T follicular helper cell (primary cell): ENCODE data around the gene TBC1D2.

ENCODE experiments used
- DNase-seq: peaks from one replicate; pipeline ENCODE4 v3.0.0-alpha.2; 2020; ENCODE audit warnings: low read depth

Gene TBC1D2

DNA sequence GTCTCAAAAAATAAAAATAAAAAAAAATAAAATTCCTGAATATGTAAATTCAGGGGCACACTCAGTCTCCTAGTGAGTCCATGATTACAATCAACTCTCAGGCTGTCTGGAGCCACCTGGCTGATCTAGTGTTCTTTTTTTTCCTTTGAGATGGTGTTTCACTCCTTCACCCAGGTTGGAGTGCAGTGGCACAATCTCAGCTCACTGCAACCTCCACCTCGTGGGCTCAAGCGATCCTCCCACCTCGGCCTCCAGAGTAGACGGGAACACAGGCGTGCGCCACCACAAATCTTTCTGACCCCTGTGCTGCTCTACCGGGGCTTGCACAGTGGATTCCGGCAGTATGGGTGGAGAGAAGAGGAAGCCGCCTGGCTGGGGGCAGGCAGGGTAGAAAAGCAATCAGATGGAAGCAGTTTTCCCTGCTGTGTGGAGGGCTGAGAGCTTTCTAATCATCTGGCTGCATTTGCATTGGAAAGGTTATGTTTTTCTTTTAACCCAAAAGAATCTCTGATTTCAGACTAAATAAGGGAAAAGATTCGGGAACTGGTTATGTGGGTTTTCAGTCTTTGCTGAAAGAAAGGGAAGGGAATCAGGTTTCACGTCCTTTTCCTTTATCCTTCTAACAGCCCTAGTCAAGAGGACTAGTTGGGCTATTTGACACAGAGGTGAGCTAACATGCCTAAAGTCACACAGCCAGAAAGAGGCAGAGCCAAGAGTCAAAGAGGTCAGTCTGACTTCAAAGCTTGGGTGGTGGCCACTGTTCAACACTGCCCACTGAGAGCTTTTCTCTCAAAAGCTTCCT is 36.7 kb downstream of the TBC1D2 start:
- DNase-seq: no peak

DNA sequence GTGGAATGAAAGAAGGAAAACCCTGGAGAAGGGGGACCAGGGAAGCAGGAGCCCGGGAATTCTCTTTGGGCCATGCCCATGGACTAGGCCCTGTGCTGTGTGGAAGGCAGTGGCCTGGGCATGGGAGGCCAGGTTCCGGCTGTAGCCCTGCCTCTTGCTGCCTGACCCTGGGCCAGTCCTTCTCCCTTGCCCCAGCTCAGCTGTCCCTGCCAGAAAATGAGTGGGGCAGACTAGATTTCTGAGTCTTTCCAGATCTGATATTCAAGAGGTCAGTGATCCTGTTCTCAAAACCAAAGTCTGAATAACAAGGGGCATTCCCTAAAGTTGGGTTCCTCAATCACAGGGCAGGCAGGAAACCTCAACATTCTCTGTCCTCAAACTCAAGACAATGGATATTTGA is 38.2 kb downstream of the TBC1D2 start:
- DNase-seq: no peak

GRCh38 chr9:98216391-98216790 is 39.1 kb downstream of the TBC1D2 start:
- DNase-seq: no peak

DNA sequence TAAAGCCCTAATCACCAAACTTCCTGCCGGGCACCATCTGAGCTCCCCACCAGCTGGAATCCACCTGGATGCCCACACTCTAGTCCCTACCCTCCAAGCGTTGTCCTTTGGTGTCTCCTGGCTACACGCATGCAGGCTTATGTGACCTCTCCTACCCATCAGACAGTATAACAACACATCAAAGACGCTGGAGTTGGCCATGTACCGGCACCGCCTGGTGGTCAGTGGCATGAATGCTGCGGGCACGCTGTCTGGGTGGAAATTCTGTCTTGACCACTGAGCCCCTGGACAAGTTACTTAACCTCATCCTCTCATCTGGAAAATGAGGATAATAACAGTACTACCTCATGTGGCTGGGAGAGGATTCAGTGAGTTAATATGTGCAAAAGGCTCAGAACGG is 39.6 kb downstream of the TBC1D2 start:
- no peak for DNase-seq

DNA sequence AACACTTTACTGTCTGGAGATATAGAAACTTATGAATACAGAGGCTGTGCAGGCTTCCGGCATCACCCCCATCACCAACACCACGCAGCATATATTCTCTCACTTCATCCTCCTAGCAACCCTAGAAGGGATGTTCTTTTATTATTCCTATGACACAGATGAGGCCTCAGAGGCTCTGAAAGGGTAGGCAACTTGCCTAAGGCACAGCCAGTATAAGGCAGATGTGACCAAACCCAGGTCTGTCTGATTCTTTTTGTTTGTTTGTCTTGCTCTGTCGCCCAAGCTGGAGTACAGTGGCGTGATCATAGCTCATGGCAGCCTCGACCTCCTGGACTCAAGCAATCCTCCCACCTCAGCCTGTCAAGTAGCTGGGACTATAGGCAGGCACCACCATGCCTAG is 40.2 kb downstream of the TBC1D2 start:
- DNase-seq: no peak

- no peak for DNase-seq
These were observed 40.6 kb downstream of the TBC1D2 start for GRCh38 chr9:98214811-98215210.

- DNase-seq: no peak
These were observed 44.2 kb downstream of the TBC1D2 start for GRCh38 chr9:98211260-98211659.

- DNase-seq: no peak
These were observed 45.0 kb downstream of the TBC1D2 start for GRCh38 chr9:98210435-98210834.

DNA sequence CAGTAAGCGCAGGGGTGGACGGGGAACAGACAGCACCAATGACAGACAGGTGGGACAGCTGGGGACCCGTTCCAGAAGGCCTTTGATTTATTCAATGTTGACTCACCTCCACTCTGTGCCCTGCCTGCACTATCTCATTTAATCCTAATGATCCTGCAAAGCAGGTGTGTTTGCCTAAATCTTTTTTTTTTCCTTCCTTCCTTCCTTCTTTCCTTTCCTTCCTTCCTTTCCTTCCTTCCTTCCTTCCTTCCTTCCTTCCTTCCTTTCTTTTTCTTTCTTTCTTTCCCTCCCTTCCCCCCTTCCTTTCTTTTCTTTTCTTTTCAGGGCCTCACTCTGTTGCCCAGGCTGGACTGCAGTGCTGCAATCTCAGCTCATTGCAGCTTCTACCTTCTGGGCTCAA is 45.9 kb downstream of the TBC1D2 start:
- DNase-seq: no peak

DNA sequence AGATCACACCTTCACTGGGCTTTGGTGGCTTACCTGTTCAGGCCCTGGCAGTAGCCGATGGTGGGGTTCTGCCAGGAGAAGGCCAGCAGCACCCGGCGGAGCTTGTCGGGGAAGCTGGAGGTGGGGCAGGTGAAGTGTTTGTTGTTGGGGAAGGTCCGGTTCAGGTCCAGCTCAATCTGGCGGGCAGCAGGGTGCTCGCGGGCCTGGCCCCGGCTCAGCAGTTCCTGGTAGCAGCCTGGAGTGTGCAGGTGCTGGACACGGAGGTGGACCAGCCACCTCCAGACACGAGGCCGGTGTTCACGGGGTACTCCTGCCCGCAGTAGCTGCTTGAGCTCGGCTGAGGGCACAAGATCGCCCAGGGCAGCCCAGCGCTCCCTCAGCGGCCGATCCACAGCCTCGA is 46.8 kb downstream of the TBC1D2 start:
- DNase-seq: no peak

- DNase-seq: no peak
These were observed 47.8 kb downstream of the TBC1D2 start for GRCh38 chr9:98207606-98208005.

GRCh38 chr9:98206754-98207153 is 48.7 kb downstream of the TBC1D2 start:
- DNase-seq: no peak

- DNase-seq: no peak
These were observed 50.8 kb downstream of the TBC1D2 start for GRCh38 chr9:98204692-98205091.

DNA sequence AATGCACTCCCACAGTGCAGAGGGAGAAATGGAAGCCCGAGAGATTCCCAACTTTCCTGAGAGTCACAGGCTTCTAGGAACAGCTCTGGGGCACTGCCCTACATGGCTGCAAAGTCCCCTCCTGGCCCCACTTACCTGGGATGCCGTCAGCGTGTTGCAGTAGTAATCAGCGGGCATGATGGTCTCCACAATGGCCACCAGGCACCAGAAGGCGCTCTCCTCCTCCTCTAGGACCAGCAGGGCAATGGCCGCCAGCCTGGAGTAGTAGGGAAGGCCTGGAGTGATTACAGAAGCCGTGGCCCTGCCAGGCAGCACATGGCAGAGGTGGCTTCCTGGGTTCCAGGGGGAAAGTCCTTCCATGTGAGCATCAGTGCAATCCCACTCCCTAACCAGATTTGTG is 52.3 kb downstream of the TBC1D2 start:
- DNase-seq: no peak

- DNase-seq: no peak
These were observed 53.2 kb downstream of the TBC1D2 start for GRCh38 chr9:98202252-98202651.

GRCh38 chr9:98201749-98202148 is 53.7 kb downstream of the TBC1D2 start:
- DNase-seq: no peak

- DNase-seq: no peak
These were observed 54.3 kb downstream of the TBC1D2 start for GRCh38 chr9:98201102-98201501.

DNA sequence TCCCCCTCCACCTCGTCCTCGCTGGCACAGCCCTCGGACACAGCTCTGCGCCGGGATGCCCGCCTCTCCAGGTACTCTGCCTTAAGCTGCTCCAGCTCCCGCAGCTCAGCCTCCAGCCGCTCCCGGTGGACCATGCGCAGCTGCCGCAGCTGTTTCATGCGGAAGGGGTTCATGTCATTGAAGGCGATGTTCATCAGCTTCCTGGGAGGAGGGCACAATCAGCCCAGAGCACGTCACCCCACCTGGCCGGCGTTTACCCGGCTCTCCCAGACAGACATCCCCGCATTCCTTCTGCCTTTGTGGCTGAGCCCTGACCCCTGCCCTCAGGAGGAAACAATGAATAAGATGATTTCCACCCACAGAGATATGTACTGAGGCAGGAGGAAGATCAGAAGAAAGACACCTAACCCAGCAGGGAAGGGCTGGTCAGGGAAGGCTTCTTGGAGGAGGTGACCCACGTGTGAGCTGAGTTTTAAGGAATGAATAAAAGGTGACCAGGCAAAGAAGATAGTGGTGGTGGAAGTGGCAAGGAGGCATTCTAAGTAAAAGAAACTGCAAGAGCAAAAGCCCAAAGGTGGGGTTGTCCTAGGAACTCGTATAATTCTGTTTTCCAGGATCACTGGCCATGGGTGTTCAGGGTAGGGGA is 55.9 kb downstream of the TBC1D2 start:
- no peak for DNase-seq

DNA sequence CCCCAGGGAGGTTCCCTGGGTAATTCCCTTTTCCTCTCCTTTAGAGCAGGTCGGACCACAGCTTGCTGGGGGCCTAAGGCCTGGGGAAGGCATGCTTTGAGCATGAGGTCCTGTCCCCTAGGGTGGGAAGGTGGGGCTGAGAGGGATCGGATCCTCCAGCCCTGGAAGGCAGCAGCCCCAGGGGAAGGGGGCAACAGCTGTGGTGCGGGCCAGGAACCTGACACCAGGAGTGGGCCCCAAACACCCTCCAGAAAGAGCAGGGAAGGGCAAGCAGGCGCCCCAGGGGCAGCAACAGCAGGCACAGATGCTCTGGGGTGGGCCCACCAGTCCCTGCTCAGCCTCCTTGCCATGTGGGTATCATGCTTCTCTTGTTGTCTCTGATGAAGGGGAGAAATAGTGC is 59.8 kb downstream of the TBC1D2 start:
- no peak for DNase-seq

DNA sequence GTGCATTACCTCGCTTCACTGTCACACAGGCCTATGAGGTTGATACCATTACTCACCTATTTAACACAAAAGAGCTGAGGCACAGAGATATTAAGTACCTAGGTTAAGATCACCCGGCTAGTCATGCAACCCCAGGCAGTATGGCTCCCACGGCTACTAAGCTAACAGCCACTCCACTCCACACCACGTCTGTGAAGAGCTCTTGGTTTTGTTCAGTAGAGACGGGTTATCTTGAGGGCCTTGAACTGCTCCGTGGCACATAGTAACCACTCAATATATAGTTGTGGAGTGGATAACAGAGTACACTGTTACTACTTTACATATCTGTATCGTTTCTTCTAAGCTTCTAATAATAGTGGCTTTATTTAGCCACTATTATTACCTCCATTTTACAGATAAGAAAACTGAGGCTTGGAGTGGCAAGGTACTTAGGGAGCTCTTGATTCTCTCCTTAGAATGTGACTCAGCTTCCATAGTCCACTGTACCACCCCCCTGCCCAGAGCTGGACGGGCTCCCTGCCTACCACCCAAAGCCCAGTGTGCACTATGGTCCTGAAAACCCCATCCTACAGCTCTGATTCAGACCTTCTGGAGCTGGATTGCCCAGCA is 62.0 kb downstream of the TBC1D2 start:
- no peak for DNase-seq

GRCh38 chr9:98192503-98193335 is 62.7 kb downstream of the TBC1D2 start, which contains the start of gene CORO2A:
Gene CORO2A (minus strand): TSS chr9:98192637. CDS start chr9:98157660, 34,977 bp downstream.
- DNase-seq: peak; percentile 47
